OCI-LY7 (cell line): ENCODE results near the gene FAM174B.

Experiments used
- CTCF ChIP-seq: fragments of 200-600 bp; sonication (generic); conservative IDR thresholded peaks from 2 replicates; pipeline ENCODE4 v1.5.1; 2014; ENCODE audit warnings: mild to moderate bottlenecking, antibody characterized with exemption, low read length, moderate library complexity, mixed read lengths
- EZH2phosphoT487 ChIP-seq: fragments of 200-600 bp; sonication (generic); IDR thresholded peaks from 2 replicates; pipeline ENCODE4 v1.6.1; 2018; ENCODE audit warnings: low read depth, borderline replicate concordance, mild to moderate bottlenecking, mixed run types, antibody characterized with exemption, low read length, moderate library complexity, mixed read lengths

GRCh38 chr15:92643849-92644815, 11.4 kb downstream of the FAM174B start:
- TF ChIP-seq CTCF (no peak), EZH2phosphoT487 (no peak)
